Anterior cingulate cortex (tissue), 58 donors: ENCODE results near the gene MBNL1.

ENCODE experiments used
- DNase-seq, 58 donors: peaks; one replicate each; lab custom pipeline; 2025; lab: John Stamatoyannopoulos, UW

MBNL1 gene, protein sequence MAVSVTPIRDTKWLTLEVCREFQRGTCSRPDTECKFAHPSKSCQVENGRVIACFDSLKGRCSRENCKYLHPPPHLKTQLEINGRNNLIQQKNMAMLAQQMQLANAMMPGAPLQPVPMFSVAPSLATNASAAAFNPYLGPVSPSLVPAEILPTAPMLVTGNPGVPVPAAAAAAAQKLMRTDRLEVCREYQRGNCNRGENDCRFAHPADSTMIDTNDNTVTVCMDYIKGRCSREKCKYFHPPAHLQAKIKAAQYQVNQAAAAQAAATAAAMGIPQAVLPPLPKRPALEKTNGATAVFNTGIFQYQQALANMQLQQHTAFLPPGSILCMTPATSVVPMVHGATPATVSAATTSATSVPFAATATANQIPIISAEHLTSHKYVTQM

DNA sequence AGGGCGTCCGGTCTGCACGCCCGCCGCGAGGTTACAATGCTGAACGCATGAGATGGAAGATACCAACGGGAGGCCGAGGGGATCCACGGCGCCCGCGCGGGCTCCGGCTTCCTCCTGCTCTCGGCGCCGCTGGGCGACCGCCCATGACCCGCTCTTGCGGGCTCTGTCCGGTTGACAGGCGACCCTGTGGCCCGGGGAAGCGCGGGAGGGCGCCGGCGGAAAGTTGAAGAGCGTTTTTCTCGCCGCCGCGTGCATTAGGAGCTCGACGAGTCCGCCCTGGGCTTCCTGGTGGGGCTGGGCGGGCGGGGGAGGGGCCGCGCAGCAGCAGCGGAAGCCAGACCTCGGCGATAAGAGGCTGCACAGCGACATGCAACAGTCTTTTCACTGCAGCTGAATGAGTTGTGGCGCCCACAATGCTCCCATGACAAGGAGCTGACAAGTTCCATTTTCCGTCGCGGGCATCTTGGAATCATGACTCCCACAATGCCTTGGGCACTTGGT lies at the start of gene MBNL1:
TSS of gene MBNL1 (plus strand) at position 375 of the 501 bp plus-strand sequence. CDS start 31,265 bp downstream, outside the sequence.
- peak in 57 of 58 donors; percentile 57 to 93 (median 83) for DNase-seq

DNA sequence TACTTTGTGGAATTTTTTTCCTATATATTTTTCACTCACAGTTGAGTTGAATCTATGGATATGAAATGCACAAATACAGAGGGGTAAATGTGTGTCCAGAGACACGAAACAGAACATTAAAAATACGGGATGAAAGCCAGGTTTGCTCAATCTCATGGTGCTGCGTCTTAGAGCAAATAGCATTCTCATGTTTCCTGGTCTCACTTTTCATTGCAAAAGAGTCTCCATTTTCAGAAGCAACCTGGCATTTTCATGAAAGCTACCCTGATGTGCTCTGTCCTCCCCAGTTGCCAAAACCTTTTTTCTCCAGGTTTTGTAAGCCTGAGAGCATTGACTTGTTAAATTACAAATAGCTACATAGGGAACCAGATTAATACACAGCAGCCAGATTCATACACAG lies 49.5 kb upstream of the MBNL1 start:
- no peak for DNase-seq

DNA sequence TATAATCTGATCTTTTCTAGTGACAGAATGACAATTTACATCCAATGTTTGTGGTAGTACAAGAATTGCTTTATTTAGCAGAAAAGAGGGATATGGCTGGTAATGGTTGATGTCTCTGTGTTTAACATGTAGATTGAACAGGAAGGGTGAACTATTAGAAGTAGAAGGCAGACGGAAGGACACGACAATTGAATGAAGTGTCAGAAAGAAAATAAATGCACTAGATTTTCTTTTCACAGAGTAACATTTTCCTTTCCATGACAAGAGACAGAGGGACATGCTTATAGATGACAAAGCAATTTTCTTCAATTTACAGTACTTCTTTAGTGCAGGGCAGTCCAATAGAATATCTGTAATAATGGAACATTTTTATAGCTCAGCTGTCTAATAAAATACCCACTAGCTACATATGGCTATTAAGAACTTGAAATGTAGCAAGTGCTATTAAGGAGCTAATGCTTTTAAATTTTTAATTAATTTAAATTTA lies 48.9 kb upstream of the MBNL1 start:
- DNase-seq = no peak

DNA sequence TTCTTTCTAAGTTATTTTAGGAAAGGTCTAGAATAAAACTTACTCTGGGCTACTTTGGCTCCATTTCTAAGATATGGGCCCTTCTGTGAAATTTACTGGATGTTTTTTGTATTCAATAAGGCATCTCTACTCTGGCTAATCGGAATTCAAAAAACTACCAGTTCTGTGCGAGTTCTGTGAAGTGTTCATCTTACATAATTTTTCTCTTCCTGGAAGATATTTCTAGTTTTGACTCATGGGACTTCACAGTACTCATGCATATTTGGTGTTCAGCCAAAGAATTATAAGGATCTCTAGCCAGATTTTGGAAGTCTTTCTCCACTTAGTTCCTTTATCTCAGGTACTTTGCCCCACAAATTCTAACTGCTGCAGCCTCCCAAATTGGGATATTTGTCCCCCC lies 46.4 kb upstream of the MBNL1 start:
- no peak for DNase-seq

DNA sequence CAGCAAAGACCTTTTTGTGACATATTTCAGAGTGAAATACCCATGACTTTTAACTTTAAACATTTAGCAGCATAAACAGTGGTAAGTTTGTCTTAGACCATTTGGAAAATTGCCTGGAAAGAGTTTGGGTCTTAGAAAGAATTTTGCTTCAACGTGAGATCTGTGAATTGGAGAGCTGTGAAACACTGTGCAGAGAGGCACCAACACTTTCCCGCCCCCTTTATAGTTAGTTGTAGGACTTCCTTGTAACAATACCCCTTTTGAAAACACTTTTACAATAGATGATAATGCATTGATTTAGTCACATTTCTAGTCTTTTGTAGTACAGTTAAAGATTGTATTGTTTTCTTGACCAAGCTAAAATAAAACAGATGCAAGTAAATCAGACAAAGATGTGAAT lies 43.5 kb upstream of the MBNL1 start:
- DNase-seq = peak in 1 of 58 donors; percentile 11

DNA sequence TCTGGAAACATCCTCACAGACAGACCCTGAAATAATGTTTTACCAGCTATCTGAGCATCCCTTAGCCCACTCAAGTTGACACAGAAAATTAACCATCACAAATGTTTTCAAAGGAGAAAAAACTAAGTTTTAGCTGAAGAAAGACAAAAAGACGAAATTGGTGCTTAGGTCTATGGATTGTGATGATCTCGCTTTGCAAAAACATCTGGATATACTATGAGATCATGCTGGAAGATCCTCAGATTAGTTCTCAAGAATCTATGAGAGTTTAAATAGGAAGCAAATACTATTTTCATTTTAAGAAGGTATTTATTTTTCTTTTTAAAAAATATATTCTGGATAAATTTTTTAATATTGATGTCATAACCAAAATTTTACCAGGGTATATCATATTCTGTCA lies 42.6 kb upstream of the MBNL1 start:
- DNase-seq = no peak

DNA sequence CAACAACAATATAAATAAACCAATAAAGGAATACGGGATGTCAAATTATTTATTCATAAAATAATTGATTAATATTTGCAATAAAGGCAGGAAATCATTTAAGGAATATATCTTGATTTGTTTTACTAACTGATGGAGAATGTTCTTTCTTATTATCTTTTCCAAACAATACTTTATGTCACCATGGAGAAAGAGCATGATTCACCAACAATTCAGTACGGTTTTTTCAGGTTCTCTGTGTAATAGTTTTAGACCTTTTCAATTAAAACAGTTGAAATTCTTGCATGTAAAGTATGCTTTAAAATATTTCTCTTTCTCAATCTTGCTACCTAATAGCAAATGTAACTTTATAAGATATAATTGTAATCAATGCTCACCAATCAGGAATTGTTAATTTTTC lies 41.7 kb upstream of the MBNL1 start:
- DNase-seq = no peak

DNA sequence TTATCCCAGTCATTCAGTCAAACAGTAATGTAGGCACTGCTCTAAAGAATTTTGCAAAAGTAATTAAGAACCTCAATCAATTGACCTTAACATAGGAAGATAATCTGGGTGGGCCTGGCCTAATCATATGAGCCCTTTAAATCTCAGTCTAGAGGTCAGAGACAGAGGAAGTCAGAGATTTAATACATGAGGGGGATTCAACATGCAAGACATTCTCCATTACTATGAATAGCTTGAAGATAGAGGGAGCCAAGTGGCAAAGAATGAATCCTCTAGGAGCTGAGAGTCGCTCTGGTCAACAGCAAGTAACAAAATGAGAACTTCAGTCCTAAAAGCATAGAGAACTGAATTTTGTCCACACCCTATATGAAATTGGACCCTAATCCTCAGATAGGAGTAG lies 39.0 kb upstream of the MBNL1 start:
- DNase-seq = peak in 2 of 58 donors; percentile 8 to 31

DNA sequence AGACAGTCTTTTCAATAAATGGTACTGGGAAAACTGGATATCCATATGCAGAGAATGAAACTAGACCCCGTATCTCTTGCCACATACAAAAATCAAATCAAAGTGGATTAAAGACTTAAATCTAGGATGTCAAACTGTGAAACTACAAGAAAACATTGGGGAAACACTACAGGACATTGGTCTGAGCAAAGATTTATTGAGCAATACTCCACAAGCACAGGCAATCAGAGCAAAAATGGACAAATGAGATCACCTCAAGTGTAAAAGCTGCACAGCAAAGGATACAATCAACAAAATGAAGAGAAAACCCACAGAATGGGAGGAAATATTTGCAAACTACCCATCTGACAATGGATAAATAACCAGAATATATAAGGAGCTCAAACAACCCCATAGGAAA lies 38.4 kb upstream of the MBNL1 start:
- DNase-seq = no peak

DNA sequence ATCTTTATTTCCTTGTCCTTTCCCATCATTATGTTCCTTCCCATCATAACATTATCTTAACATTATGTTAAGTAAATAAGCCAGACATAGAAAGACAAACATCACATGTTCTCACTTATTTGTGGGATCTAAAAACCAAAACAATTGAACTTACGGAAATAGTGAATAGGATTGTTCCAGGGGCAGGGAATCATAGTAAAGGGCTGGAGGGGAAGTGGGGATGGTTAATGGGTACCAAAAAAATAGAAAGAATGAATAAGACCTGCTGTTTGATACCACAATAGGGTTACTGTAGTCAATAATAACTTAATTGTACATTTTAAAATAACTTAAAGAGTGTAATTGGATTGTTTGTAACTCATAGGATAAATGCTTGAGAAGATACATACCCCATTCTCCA lies 36.7 kb upstream of the MBNL1 start:
- DNase-seq = no peak

DNA sequence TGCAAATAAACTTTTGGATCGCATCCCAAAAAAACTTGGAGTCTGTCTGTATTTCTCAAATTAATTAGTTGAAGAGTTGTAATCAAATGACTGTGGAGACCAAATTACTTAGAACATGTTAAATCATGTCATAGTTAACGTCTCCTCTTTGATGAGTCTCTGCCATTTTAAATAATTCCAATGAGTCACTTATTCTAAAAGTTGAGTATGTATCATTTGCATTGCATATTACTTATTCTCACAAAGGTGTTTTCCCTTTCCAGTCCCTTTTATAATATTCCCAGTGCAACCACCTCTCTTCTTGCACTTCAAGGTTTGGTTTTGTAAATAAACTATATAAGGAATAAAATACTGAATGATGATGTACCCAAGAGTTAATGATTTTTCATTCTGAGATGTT lies 36.0 kb upstream of the MBNL1 start:
- no peak for DNase-seq

DNA sequence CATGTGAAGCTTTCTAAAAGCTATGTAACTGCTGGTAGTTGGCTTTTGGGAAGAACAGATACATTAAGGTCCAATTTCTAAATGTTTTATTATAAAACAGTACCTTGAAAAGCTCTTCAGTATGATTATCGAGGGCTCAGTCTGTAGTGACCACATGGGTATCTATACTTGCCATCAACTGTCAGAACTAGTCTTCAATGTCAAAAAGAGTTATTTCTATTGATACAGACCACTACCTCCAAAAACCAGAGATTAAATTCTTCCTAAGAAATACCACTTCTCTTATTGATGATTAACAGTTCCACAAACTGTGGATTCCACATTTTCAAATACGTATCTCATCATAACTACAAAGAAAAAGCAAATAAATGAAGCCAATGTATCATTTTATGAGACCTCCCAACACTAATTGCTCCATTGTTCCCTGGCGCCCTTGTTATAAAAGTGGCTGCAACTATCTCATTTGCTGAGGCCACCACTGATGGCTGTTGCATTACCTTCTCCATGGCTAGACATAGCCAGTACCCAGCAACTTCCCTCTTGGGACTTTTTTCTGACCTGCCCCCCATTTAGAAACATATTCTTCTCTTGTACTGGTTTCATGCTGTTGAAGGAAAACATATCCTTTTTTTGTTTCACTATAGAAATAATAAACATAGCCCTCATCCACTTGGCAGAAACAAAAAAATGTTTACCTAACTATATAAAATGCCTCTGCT lies 33.9 kb upstream of the MBNL1 start:
- no peak for DNase-seq

DNA sequence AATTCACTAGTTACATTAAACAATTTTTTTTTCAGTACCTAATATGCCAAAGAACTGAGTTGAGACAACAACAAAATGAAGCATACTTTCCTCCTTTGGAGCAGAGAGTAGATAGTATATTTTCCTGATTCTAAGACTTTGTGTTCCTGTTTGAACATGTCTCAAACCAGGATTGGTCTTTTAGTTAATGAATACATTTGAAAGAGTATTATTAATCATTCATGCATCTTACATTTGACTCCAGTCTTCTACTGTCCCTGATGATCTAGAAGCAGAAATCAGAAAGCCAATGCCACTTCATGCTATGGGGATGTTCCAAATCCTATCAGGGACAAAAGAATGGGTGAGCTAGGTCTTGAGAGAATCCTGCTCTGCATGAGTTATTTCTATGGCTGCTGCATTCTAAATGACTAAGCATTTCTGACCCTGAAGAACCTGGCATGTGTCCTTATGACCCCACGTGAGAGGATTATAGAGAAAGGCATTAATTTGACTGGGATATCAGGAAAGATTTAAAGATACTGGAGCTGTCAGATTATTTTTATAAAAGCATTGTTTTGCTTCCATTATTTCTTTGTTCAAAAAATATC lies 32.9 kb upstream of the MBNL1 start:
- no peak for DNase-seq

DNA sequence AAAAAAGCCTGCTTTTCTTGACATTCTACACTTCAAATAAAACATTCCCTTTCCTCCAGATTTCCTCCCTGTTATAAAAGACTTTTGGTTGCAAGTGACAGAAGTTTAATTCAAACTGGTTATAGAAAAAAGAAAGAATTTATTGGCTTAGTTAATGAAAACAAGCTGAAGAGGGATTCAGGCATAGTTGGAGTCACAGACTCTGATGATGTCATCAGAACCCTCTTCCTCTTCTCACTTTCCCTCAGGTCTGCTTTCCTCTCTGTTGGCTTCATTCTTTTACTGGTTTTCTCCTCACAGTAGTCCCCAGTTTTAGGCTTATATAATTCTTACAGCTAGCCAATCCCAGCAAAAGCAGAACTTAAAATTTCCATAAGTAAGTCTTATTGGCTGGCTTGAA lies 32.0 kb upstream of the MBNL1 start:
- DNase-seq = no peak

DNA sequence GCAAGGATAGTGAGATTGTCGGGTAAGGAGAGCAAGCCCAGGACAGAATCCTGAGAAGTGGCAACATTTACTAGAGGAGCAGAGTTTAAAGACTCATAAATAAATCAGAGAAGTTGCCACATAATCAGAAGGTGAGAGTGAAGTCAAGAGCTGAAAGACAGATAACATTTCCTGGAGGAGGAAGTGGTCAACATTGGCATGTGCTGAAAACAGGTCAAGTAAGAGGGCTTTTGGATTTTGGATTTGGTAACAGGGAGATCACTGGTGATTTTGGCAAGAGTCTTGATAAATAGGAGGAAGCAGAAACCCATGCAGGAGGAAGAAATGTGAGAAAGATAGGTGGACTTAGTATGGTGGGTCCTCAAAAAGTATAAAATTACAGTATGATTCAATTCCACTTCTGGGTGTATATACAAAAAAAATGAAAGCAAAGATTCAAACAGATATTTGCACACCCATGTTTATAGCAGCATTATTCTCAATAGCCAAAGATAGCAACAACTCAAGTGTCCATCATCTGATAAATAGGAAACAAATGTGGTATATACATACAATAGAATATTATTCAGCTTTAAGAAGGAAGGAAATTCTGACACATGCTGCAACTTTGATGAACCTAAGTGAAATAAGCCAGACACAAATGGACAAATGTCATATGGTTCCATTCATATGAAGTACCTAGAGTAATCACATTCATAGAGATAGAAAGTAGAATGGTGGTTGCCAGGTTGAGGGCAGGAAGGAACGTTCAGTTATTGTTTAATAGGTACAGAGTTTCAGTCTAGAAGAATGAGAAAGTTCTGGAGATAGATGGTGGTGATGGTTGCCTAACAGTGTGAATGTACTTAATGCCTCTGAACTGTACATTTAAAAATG lies 27.3 kb upstream of the MBNL1 start:
- DNase-seq = no peak

DNA sequence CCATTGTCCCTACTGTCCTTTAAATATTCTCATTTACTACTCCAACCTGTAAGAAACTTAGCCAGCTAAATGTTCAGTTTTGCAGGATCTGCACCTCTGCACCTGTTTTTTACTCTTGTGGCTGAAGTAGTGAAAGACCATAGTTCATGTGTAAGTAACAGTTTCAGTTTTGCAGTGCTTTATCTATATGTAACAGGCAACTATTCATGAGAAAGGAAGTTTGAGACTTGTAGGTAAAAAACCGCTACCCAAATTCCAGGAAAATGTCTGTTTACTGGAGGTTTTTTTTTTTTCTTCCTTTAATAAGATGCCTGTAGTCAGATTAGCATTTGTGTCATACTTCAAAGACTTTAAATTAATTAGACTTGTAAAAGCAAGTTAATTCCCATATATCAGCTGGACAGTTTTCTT lies 25.4 kb upstream of the MBNL1 start:
- DNase-seq = no peak

DNA sequence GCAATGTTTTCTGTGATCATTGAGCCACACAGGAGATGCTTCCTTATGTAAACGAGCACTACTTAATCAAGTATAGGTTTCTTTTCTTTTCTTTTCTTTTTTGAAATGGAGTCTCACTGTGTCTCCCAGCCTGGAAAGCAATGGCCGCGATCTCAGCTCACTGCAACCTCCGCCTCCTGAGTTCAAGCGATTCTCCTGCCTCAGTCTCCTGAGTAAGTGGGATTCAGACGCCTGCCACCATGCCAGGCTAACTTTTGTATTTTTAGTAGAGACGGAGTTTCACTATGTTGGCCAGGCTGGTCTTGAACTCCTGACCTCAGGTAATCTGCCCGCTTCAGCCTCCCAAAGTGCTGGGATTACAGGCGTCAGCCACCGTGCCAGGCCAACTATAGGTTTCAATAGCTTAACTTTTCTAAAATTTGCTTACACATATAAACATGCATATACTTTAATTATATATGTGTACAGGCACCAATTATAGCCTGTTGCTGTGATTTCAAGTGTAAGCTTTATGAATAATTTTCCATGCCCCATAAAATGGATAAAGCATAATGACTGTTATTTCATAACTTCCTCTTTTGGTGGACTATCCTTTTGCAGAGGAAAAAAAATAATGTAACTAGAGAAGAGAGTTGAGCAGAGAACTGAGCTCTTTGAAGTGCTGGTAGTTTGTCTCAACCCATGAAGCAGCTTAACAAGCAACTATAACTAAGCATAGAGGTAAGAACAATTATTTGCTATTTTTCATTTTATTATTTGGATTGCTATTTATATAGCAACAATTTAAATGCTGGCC lies 24.8 kb upstream of the MBNL1 start:
- no peak for DNase-seq

DNA sequence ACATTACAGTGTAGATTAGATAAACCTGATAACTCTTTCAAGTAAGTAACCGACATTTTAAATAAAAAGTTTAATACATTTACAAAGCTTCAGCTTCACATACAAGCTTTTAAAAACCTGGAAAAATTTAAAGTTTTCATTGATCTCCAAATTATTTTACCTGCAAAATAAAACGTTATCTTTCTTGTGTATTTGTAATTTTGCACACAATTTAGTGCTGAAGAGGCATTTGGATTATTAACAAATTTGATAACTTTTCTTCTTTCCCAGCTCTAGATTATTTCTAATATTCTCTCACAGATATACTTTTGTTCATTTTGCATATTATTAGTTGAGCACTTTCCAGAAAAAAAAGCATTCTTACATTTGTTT lies 24.2 kb upstream of the MBNL1 start:
- DNase-seq = no peak

DNA sequence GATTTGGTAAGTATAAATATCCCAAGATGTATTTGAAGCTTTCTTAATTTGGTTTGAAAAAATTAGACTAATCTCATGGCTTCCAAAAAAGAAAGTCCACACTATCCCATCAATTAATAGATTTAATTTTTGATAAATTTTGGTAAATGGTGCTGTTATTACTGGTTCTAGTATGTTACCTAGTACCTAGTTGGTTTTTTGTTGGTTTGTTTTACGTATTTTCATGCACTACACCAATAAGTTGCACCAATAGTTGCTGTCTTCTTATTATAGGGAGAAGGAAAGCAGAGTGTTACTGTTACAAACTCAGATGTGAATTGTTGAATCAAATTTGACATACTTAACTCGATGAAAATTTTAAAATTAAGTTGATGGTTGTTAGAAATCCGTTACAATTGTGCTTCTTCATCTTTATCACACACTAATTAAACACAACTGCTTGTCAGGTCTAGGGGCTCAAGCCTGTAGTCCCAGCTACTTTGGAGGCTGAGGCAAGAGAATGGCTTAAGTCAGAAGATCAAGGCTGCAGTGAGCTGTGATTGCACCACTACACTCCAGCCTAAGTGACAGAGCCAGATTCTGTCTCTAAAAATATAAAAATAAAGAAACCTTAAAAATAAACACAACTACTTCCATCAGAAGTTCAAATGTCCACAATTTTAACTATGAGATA lies 23.1 kb upstream of the MBNL1 start:
- DNase-seq = no peak
